ENCODE measurements around the gene ABCC9.

GRCh38 chr12:21882635-21883034 lies 58.6 kb downstream of the ABCC9 start:
- TF ChIP-seq EZH2phosphoT487 (conservative IDR thresholded peaks at IDR 0.05; ENCODE audit: low read length) = no peak
- TF ChIP-seq, protein P1, sequence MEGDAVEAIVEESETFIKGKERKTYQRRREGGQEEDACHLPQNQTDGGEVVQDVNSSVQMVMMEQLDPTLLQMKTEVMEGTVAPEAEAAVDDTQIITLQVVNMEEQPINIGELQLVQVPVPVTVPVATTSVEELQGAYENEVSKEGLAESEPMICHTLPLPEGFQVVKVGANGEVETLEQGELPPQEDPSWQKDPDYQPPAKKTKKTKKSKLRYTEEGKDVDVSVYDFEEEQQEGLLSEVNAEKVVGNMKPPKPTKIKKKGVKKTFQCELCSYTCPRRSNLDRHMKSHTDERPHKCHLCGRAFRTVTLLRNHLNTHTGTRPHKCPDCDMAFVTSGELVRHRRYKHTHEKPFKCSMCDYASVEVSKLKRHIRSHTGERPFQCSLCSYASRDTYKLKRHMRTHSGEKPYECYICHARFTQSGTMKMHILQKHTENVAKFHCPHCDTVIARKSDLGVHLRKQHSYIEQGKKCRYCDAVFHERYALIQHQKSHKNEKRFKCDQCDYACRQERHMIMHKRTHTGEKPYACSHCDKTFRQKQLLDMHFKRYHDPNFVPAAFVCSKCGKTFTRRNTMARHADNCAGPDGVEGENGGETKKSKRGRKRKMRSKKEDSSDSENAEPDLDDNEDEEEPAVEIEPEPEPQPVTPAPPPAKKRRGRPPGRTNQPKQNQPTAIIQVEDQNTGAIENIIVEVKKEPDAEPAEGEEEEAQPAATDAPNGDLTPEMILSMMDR (IDR thresholded peaks at IDR 0.05; ENCODE audit: insufficient read depth, low read length, poor library complexity, severe bottlenecking) = no peak

Data from SU-DHL-6 (cell line).